GM23338 (cell line): ENCODE data around the gene PTPRH. TPM values are rescaled to one million over a fixed set of nuclear protein-coding genes. Genes with fewer than 3 reads are reported as not detected.

Source experiments
- ATAC-seq: fragments of 200-7000 bp; cut with Tn5 transposase; 3 replicates; pipeline ENCODE4 v1.9.1; 2020
- DNase-seq: peaks from one replicate; pipeline ENCODE4 v3.0.0-alpha.2; 2015; ENCODE audit warnings: low spot score
- H2AFZ ChIP-seq: fragments of 200-600 bp; sonication (generic); 2 replicates; pipeline ENCODE4 v1.8.0; 2016; ENCODE audit warnings: antibody characterized with exemption, mild to moderate bottlenecking, moderate library complexity
- H3F3A ChIP-seq: fragments of 200-600 bp; sonication (generic); replicated peaks from 2 replicates; pipeline ENCODE4 v1.8.0; 2017; ENCODE audit warnings: antibody characterized with exemption, mixed run types, low read depth
- H3K27ac ChIP-seq: fragments of 200-600 bp; sonication (generic); 2 replicates; pipeline ENCODE4 v1.6.1; 2016; ENCODE audit warnings: low read depth
- H3K27me3 ChIP-seq: fragments of 200-600 bp; sonication (generic); 2 replicates; pipeline ENCODE4 v1.8.0; 2016; ENCODE audit warnings: mild to moderate bottlenecking, mixed run types, moderate library complexity; ENCODE audit not compliant: insufficient read depth
- H3K36me3 ChIP-seq: fragments of 200-600 bp; sonication (generic); 2 replicates; pipeline ENCODE4 v1.8.0; 2016; ENCODE audit warnings: mild to moderate bottlenecking; ENCODE audit not compliant: insufficient read depth
- H3K4me1 ChIP-seq: fragments of 200-600 bp; sonication (generic); 2 replicates; pipeline ENCODE4 v1.8.0; 2016; ENCODE audit warnings: mild to moderate bottlenecking, moderate library complexity; ENCODE audit not compliant: insufficient read depth
- H3K4me2 ChIP-seq: fragments of 200-600 bp; sonication (generic); 2 replicates; pipeline ENCODE4 v1.7.1; 2017; ENCODE audit warnings: mixed run types
- H3K4me3 ChIP-seq: fragments of 200-600 bp; sonication (generic); 2 replicates; pipeline ENCODE4 v1.6.1; 2016; ENCODE audit warnings: mixed run types
- H3K79me2 ChIP-seq: fragments of 200-600 bp; sonication (generic); replicated peaks from 2 replicates; pipeline ENCODE4 v1.8.0; 2017; ENCODE audit warnings: mild to moderate bottlenecking; ENCODE audit not compliant: insufficient read depth
- H3K9me2 ChIP-seq: fragments of 200-600 bp; sonication (generic); 2 replicates; pipeline ENCODE4 v1.8.0; 2017; ENCODE audit not compliant: insufficient read depth
- H4K20me1 ChIP-seq: fragments of 200-600 bp; sonication (generic); replicated peaks from 2 replicates; pipeline ENCODE4 v1.8.0; 2017; ENCODE audit warnings: mild to moderate bottlenecking; ENCODE audit not compliant: insufficient read depth
- H3K27ac Mint-ChIP-seq: 2 replicates; pipeline ENCODE4 v1.8.0; 2020; ENCODE audit warnings: inconsistent platforms, mild to moderate bottlenecking, moderate library complexity, mixed read lengths
- H3K27me3 Mint-ChIP-seq: 3 replicates; pipeline ENCODE4 v1.8.0; 2022; ENCODE audit warnings: low read depth, mild to moderate bottlenecking, moderate library complexity, mixed read lengths, inconsistent platforms; ENCODE audit not compliant: insufficient read depth, poor library complexity
- H3K36me3 Mint-ChIP-seq: 3 replicates; pipeline ENCODE4 v1.8.0; 2021; ENCODE audit warnings: low read depth, mild to moderate bottlenecking, inconsistent platforms, moderate library complexity, mixed read lengths
- H3K4me1 Mint-ChIP-seq: 3 replicates; pipeline ENCODE4 v1.8.0; 2020; ENCODE audit warnings: mild to moderate bottlenecking, inconsistent platforms, mixed read lengths
- H3K4me3 Mint-ChIP-seq: 3 replicates; pipeline ENCODE4 v1.8.0; 2021; ENCODE audit warnings: moderate library complexity, mild to moderate bottlenecking, inconsistent platforms, mixed read lengths
- H3K9me3 Mint-ChIP-seq: 3 replicates; pipeline ENCODE4 v1.8.0; 2020; ENCODE audit warnings: moderate library complexity, mild to moderate bottlenecking, inconsistent platforms, mixed read lengths
- CREB1 ChIP-seq: fragments of 250-450 bp; sonication (Bioruptor Pico); IDR thresholded peaks from 2 replicates; pipeline ENCODE4 v1.5.0; 2020; ENCODE audit warnings: low read depth, mild to moderate bottlenecking, moderate library complexity
- EZH2 ChIP-seq: fragments of 200-600 bp; sonication (generic); IDR thresholded peaks from one replicate; pipeline ENCODE4 v1.8.0; 2017; ENCODE audit warnings: antibody characterized with exemption, mild to moderate bottlenecking, low read depth; ENCODE audit not compliant: unreplicated experiment
- EZH2phosphoT487 ChIP-seq: fragments of 200-600 bp; sonication (generic); IDR thresholded peaks from one replicate; pipeline ENCODE4 v1.8.1; 2018; ENCODE audit warnings: antibody characterized with exemption; ENCODE audit not compliant: unreplicated experiment
- JUNB ChIP-seq: IDR thresholded peaks from one replicate; pipeline ENCODE4 v1.6.1; 2016; ENCODE audit warnings: antibody characterized with exemption; ENCODE audit not compliant: unreplicated experiment
- NANOG ChIP-seq: IDR thresholded peaks from 2 replicates; pipeline ENCODE4 v1.6.1; 2016; ENCODE audit warnings: antibody characterized with exemption, borderline replicate concordance
- POLR2AphosphoS5 ChIP-seq: IDR thresholded peaks from 2 replicates; pipeline ENCODE4 v1.6.1; 2016; ENCODE audit warnings: antibody characterized with exemption, low read depth
- STAT1 ChIP-seq: IDR thresholded peaks from one replicate; pipeline ENCODE4 v1.6.1; 2016; ENCODE audit warnings: antibody characterized with exemption; ENCODE audit not compliant: unreplicated experiment
- ZNF114 ChIP-seq: fragments of 250-450 bp; sonication (Bioruptor Pico); IDR thresholded peaks from 2 replicates; pipeline ENCODE4 v1.5.0; 2020; ENCODE audit warnings: mild to moderate bottlenecking, moderate library complexity
- ZNF331 ChIP-seq: fragments of 250-450 bp; sonication (Bioruptor Pico); IDR thresholded peaks from 2 replicates; pipeline ENCODE4 v1.5.0; 2020; ENCODE audit warnings: low read depth, mild to moderate bottlenecking, moderate library complexity
- polyA plus RNA-seq: library from polyadenylated mRNA; unstranded; fragments of >200 nt; fragmentation: Nextera tagmentation; extraction: Ambion mirVana; gene quantifications from 2 replicates; pipeline ENCODE4 v1.2.1, GENCODE V29; 2016
- total RNA-seq: library from RNA; depleted of rRNA; stranded (reverse); fragments of >200 nt; shearing (Covaris generic); gene quantifications from 2 replicates; pipeline ENCODE4 v1.2.3, GENCODE V29; 2014
- TF ChIP-seq, protein P1 (sequence below): IDR thresholded peaks from one replicate; pipeline ENCODE4 v1.6.1; 2018; ENCODE audit warnings: antibody characterized with exemption; ENCODE audit not compliant: unreplicated experiment
- TF ChIP-seq, protein P2 (sequence below): fragments of 250-450 bp; sonication (Bioruptor Pico); IDR thresholded peaks from 2 replicates; pipeline ENCODE4 v1.5.0; 2020; ENCODE audit warnings: mild to moderate bottlenecking, moderate library complexity
- TF ChIP-seq, protein P3 (sequence below): IDR thresholded peaks from 2 replicates; pipeline ENCODE4 v1.6.1; 2016; ENCODE audit warnings: antibody characterized with exemption
- TF ChIP-seq, protein P4 (sequence below), 2 experiments: fragments of 200-600 bp in 1 of 2; sonication (generic) in 1 of 2; conservative IDR thresholded peaks; 2 replicates each; pipeline versions ENCODE4 v1.5.1 to v1.6.1; 2016 to 2017; ENCODE audit warnings: antibody characterized with exemption in 2 of 2, low read depth in 2 of 2, mild to moderate bottlenecking in 2 of 2, moderate library complexity in 1 of 2

The PTPRH gene
- total and polyA plus RNA-seq, 2 experiments from 2014 or later, result 0.16 to 2.1 TPM

DNA sequence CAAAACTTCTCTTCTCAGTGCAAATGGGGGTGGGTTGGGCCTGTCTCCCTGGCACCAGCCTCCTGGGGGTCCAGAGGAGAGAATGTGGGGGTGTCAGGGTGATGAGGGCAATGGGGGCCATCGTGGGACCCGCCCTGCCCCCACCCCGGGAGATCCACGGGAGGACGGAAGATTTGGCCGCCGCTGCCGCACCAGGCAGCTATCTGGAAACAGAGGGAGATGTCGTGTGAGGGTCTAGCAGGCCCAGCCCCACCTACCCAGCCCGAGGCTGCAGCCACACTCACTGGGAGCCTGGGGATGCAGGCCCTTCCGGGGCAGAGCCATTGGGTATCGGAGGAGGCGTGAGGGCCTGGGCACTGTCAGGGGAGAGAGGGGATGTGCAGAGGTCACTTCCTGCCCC lies 21.0 kb upstream of the PTPRH start:
- Mint-ChIP-seq H3K27ac (no peak overlapping the region), H3K36me3 (peaks cover 30% of the 10 kb centered on the region), H3K4me1 (peaks cover 4% of the 10 kb centered on the region; the same call in 2 of the 3 replicates), H3K27me3 (peaks cover 9% of the 10 kb centered on the region), H3K4me3 (no peak overlapping the region), H3K9me3 (no peaks in the 10 kb centered on the region)
- H3K4me1 ChIP-seq, result no peaks in the 10 kb centered on the region
- no peaks in the 10 kb centered on the region for H3F3A ChIP-seq
- no peaks in the 10 kb centered on the region for H3K79me2 ChIP-seq
- peaks cover 3% of the 10 kb centered on the region for H4K20me1 ChIP-seq
- H3K36me3 ChIP-seq, result no peaks in the 10 kb centered on the region; the same call in 1 of the 2 replicates
- H3K9me2 ChIP-seq, result no peaks in the 10 kb centered on the region
- TF ChIP-seq JUNB (no peak), ZNF331 (CRISPR knock-in tag) (no peak), POLR2AphosphoS5 (no peak), CREB1 (CRISPR knock-in tag) (no peak), EZH2phosphoT487 (no peak), EZH2 (no peak), NANOG (no peak), STAT1 (no peak), ZNF114 (CRISPR knock-in tag) (no peak)
- TF ChIP-seq, protein P1, sequence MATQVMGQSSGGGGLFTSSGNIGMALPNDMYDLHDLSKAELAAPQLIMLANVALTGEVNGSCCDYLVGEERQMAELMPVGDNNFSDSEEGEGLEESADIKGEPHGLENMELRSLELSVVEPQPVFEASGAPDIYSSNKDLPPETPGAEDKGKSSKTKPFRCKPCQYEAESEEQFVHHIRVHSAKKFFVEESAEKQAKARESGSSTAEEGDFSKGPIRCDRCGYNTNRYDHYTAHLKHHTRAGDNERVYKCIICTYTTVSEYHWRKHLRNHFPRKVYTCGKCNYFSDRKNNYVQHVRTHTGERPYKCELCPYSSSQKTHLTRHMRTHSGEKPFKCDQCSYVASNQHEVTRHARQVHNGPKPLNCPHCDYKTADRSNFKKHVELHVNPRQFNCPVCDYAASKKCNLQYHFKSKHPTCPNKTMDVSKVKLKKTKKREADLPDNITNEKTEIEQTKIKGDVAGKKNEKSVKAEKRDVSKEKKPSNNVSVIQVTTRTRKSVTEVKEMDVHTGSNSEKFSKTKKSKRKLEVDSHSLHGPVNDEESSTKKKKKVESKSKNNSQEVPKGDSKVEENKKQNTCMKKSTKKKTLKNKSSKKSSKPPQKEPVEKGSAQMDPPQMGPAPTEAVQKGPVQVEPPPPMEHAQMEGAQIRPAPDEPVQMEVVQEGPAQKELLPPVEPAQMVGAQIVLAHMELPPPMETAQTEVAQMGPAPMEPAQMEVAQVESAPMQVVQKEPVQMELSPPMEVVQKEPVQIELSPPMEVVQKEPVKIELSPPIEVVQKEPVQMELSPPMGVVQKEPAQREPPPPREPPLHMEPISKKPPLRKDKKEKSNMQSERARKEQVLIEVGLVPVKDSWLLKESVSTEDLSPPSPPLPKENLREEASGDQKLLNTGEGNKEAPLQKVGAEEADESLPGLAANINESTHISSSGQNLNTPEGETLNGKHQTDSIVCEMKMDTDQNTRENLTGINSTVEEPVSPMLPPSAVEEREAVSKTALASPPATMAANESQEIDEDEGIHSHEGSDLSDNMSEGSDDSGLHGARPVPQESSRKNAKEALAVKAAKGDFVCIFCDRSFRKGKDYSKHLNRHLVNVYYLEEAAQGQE, result no peak
- TF ChIP-seq, protein P2, sequence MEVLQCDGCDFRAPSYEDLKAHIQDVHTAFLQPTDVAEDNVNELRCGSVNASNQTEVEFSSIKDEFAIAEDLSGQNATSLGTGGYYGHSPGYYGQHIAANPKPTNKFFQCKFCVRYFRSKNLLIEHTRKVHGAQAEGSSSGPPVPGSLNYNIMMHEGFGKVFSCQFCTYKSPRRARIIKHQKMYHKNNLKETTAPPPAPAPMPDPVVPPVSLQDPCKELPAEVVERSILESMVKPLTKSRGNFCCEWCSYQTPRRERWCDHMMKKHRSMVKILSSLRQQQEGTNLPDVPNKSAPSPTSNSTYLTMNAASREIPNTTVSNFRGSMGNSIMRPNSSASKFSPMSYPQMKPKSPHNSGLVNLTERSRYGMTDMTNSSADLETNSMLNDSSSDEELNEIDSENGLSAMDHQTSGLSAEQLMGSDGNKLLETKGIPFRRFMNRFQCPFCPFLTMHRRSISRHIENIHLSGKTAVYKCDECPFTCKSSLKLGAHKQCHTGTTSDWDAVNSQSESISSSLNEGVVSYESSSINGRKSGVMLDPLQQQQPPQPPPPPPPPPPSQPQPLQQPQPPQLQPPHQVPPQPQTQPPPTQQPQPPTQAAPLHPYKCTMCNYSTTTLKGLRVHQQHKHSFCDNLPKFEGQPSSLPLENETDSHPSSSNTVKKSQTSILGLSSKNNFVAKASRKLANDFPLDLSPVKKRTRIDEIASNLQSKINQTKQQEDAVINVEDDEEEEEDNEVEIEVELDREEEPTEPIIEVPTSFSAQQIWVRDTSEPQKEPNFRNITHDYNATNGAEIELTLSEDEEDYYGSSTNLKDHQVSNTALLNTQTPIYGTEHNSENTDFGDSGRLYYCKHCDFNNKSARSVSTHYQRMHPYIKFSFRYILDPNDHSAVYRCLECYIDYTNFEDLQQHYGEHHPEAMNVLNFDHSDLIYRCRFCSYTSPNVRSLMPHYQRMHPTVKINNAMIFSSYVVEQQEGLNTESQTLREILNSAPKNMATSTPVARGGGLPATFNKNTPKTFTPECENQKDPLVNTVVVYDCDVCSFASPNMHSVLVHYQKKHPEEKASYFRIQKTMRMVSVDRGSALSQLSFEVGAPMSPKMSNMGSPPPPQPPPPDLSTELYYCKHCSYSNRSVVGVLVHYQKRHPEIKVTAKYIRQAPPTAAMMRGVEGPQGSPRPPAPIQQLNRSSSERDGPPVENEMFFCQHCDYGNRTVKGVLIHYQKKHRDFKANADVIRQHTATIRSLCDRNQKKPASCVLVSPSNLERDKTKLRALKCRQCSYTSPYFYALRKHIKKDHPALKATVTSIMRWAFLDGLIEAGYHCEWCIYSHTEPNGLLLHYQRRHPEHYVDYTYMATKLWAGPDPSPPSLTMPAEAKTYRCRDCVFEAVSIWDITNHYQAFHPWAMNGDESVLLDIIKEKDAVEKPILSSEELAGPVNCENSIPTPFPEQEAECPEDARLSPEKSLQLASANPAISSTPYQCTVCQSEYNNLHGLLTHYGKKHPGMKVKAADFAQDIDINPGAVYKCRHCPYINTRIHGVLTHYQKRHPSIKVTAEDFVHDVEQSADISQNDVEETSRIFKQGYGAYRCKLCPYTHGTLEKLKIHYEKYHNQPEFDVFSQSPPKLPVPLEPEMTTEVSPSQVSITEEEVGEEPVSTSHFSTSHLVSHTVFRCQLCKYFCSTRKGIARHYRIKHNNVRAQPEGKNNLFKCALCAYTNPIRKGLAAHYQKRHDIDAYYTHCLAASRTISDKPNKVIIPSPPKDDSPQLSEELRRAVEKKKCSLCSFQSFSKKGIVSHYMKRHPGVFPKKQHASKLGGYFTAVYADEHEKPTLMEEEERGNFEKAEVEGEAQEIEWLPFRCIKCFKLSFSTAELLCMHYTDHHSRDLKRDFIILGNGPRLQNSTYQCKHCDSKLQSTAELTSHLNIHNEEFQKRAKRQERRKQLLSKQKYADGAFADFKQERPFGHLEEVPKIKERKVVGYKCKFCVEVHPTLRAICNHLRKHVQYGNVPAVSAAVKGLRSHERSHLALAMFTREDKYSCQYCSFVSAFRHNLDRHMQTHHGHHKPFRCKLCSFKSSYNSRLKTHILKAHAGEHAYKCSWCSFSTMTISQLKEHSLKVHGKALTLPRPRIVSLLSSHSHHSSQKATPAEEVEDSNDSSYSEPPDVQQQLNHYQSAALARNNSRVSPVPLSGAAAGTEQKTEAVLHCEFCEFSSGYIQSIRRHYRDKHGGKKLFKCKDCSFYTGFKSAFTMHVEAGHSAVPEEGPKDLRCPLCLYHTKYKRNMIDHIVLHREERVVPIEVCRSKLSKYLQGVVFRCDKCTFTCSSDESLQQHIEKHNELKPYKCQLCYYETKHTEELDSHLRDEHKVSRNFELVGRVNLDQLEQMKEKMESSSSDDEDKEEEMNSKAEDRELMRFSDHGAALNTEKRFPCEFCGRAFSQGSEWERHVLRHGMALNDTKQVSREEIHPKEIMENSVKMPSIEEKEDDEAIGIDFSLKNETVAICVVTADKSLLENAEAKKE (CRISPR knock-in tag), result no peak
- TF ChIP-seq, protein P3, sequence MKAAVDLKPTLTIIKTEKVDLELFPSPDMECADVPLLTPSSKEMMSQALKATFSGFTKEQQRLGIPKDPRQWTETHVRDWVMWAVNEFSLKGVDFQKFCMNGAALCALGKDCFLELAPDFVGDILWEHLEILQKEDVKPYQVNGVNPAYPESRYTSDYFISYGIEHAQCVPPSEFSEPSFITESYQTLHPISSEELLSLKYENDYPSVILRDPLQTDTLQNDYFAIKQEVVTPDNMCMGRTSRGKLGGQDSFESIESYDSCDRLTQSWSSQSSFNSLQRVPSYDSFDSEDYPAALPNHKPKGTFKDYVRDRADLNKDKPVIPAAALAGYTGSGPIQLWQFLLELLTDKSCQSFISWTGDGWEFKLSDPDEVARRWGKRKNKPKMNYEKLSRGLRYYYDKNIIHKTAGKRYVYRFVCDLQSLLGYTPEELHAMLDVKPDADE, result no peak
- TF ChIP-seq, protein P4, sequence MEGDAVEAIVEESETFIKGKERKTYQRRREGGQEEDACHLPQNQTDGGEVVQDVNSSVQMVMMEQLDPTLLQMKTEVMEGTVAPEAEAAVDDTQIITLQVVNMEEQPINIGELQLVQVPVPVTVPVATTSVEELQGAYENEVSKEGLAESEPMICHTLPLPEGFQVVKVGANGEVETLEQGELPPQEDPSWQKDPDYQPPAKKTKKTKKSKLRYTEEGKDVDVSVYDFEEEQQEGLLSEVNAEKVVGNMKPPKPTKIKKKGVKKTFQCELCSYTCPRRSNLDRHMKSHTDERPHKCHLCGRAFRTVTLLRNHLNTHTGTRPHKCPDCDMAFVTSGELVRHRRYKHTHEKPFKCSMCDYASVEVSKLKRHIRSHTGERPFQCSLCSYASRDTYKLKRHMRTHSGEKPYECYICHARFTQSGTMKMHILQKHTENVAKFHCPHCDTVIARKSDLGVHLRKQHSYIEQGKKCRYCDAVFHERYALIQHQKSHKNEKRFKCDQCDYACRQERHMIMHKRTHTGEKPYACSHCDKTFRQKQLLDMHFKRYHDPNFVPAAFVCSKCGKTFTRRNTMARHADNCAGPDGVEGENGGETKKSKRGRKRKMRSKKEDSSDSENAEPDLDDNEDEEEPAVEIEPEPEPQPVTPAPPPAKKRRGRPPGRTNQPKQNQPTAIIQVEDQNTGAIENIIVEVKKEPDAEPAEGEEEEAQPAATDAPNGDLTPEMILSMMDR (conservative IDR thresholded peaks at IDR 0.05; ENCODE audit: low read depth in 2 of 2), result no peak
- DNase-seq (no peak), ATAC-seq (no peak)
- no peak overlapping the region for H3K4me3 ChIP-seq
- no peaks in the 10 kb centered on the region for H3K27me3 ChIP-seq
- no peak overlapping the region for H2AFZ ChIP-seq
- H3K27ac ChIP-seq, result no peak overlapping the region
- H3K4me2 ChIP-seq, result no peak overlapping the region
